Retinal pigment epithelial cell (primary cell): ENCODE data around the gene RPP38.

Experiments used
- DNase-seq: peaks from one replicate; pipeline ENCODE4 v3.0.0-alpha.2; 2010; ENCODE audit warnings: low read depth
- H3K4me3 ChIP-seq: 2 replicates; pipeline ENCODE4 v1.5.1; 2011; ENCODE audit warnings: mild to moderate bottlenecking, low read length, control low read depth, moderate library complexity
- TF ChIP-seq, protein P1 (sequence below): conservative IDR thresholded peaks from 2 replicates; pipeline ENCODE4 v1.5.1; 2011; ENCODE audit warnings: low read depth, low read length, control low read depth, inconsistent platforms

Gene RPP38

DNA sequence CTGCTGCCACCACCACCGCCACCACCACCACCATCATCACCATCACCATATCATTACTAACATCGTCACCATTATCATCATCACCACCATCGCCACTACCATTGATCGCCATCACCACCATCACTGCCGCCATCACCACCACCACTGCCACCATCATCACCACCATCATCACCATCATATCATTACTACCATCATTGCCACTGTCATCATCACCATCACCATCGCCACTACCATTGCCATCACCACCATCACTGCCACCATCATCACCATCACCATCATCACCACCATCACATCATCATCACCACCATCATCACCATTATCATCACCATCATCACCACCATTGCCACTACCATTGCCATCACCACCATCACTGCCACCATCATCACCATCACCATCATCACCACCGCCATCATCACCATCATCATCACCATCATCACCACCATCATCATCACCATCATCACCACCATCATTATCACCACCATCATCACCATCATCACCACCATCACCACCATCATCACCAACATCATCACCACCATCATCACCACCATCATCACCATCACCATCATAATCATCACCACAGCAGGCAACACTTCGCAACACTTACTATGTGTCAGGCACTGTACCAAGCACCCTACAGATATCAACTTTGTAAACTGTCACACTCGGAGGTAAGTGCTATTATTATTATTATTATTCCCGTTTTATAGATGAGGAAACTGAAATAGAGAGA, 52.1 kb downstream of the RPP38 start:
- no peak for DNase-seq
- TF ChIP-seq, protein P1, sequence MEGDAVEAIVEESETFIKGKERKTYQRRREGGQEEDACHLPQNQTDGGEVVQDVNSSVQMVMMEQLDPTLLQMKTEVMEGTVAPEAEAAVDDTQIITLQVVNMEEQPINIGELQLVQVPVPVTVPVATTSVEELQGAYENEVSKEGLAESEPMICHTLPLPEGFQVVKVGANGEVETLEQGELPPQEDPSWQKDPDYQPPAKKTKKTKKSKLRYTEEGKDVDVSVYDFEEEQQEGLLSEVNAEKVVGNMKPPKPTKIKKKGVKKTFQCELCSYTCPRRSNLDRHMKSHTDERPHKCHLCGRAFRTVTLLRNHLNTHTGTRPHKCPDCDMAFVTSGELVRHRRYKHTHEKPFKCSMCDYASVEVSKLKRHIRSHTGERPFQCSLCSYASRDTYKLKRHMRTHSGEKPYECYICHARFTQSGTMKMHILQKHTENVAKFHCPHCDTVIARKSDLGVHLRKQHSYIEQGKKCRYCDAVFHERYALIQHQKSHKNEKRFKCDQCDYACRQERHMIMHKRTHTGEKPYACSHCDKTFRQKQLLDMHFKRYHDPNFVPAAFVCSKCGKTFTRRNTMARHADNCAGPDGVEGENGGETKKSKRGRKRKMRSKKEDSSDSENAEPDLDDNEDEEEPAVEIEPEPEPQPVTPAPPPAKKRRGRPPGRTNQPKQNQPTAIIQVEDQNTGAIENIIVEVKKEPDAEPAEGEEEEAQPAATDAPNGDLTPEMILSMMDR: no peak
- H3K4me3 ChIP-seq: no peak overlapping the region

DNA sequence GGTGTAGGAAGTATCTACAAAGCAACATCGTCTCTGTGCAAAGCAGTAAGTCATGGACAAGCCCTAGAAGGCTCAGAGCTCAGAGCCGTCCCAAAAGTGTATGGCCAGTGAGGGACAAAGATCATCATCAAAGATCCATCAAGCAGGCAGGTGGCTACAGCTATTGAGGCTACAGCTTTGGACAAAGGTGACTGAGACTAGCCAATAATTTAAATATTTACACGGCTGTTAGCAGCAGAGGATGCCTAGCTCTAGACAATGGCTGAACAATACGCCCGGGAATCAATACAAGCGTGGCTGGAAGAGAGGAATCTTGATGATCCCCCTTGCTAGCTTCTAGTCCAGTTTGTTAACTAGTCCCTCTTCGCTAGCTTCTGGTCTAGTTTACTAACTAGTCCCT, 53.4 kb downstream of the RPP38 start:
- no peak for DNase-seq
- H3K4me3 ChIP-seq: no peak overlapping the region
- TF ChIP-seq, protein P1: no peak

DNA sequence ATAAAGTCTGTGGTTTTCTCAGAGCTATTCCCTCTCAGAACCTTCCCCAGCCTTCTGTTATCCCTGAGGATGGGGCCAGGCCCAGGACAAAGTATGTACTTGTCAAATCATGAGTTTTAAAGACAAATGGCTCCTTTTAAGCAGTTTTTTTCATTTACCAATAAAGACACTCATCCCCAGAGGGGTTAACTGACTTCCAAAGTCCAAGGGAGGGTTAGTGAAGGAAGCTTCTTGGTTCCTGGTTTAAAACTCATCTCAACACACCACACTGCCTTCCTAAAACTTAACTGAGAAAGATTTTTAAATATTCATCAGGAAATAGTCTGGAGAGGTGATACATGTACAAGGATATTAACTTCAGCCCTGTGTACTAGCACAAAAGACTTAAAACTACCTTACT, 55.4 kb downstream of the RPP38 start:
- TF ChIP-seq, protein P1: no peak
- no peak for DNase-seq
- H3K4me3 ChIP-seq: no peak overlapping the region
